ENCODE results near the gene MPHOSPH10. TPM values are rescaled to one million over a fixed set of nuclear protein-coding genes. Genes with fewer than 3 reads are reported as not detected.
"Not testable (repeated sequence)": the region's sequence is repeated elsewhere in the genome, so short reads cannot be mapped to it uniquely, and the experiment has no call there.

MPHOSPH10 gene
- total RNA-seq (10 to 100 TPM; 16.2 to 30.6 (median 23.3) TPM), polyA plus RNA-seq (10 to 100 TPM; 17.9 to 25.1 (median 22.8) TPM)
- long read RNA-seq, donor 1, partial matches to known transcripts, result 0 of 4 reads
- long read RNA-seq, donor 1, other reads (novel, unspliced or antisense), result 0 of 4 reads
- long read RNA-seq, donor 2, partial matches to known transcripts, result 0 of 4 reads
- long read RNA-seq, donor 2, other reads (novel, unspliced or antisense), result 0 of 4 reads
- long read RNA-seq, donor 3, partial matches to known transcripts, result 7 of 12 reads
- long read RNA-seq, donor 3, other reads (novel, unspliced or antisense), result 0 of 12 reads
- long read RNA-seq, donor 4, result 0 reads
- long read RNA-seq, donor 5, partial matches to known transcripts, result 0 of 8 reads
- long read RNA-seq, donor 5, other reads (novel, unspliced or antisense), result 0 of 8 reads
- long read RNA-seq, donor 6, result 0 reads
- long read RNA-seq, donor 7, partial matches to known transcripts, result 0 of 7 reads
- long read RNA-seq, donor 7, other reads (novel, unspliced or antisense), result 0 of 7 reads
- long read RNA-seq, donor 8, partial matches to known transcripts, result 0 of 5 reads
- long read RNA-seq, donor 8, other reads (novel, unspliced or antisense), result 0 of 5 reads
- long read RNA-seq, donor 9, partial matches to known transcripts, result 13 of 17 reads
- long read RNA-seq, donor 9, other reads (novel, unspliced or antisense), result 0 of 17 reads
- long read RNA-seq, donor 10, result 0 reads

GRCh38 chr2:71130152-71130904 is at the start of gene MPHOSPH10, which contains the start of gene MCEE:
Gene MPHOSPH10, plus strand, starts transcription at chr2:71130634. Its CDS starts 32 bp downstream, at chr2:71130666.
Gene MCEE, minus strand, starts transcription at chr2:71130229. Its CDS starts 10 bp downstream, at chr2:71130219.
- H3K36me3 ChIP-seq, result peaks cover 11 to 25% (median 24%) of the 10 kb centered on the region in 4 donors
- TF ChIP-seq POLR2A (IDR thresholded peaks at IDR 0.05) (peak in 1 of 4 donors; percentile 24), EP300 (IDR thresholded peaks at IDR 0.05) (no peak), CTCF (IDR thresholded peaks at IDR 0.05) (no peak), POLR2AphosphoS5 (IDR thresholded peaks at IDR 0.05) (peak; percentile 78 to 85 (median 80))
- H3K4me1 ChIP-seq, result peaks cover 22 to 57% (median 40%) of the 10 kb centered on the region in 4 donors
- DNase-seq, result peak; percentile 91 to 97
- peak within 1 kb of the TSS; percentile 73 to 83 (median 81) for H3K4me3 ChIP-seq
- H3K9me3 ChIP-seq, result no peaks in the 10 kb centered on the region
- H3K27me3 ChIP-seq, result no peaks in the 10 kb centered on the region
- intact Hi-C loops (cut with DNase I; ENCODE audit: low total_unique reads), result no loop called here
- WGBS, 5 donors, result 0 to 1% (median 0%) methylated on average over 55 to 67 of the region's 67 CpGs
- peak within 1 kb of the TSS; percentile 81 to 96 (median 94) for H3K27ac ChIP-seq

- Histone ChIP-seq H3K4me3 (no peak overlapping the region), H3K27me3 (no peaks in the 10 kb centered on the region), H3K27ac (no peak overlapping the region), H3K36me3 (peaks cover 14 to 26% (median 24%) of the 10 kb centered on the region in 4 donors), H3K4me1 (peaks cover 0 to 4% (median 2%) of the 10 kb centered on the region in 4 donors), H3K9me3 (no peaks in the 10 kb centered on the region)
- no peak for DNase-seq
- intact Hi-C loops (cut with DNase I; ENCODE audit: low total_unique reads), result no loop called here
- 69 to 79% (median 75%) methylated on average over 5 of the region's 5 CpGs for WGBS, 5 donors
- TF ChIP-seq EP300 (IDR thresholded peaks at IDR 0.05), result no peak
Observed at GRCh38 chr2:71082402-71083252, 47.8 kb upstream of the MPHOSPH10 start.

- H3K4me1 ChIP-seq; H3K27me3 ChIP-seq; H3K27ac ChIP-seq; intact Hi-C loops (cut with DNase I; ENCODE audit: low total_unique reads); H3K9me3 ChIP-seq; H3K4me3 ChIP-seq; DNase-seq: not testable (repeated sequence)
- H3K36me3 ChIP-seq, result peaks cover 9 to 19% (median 17%) of the 10 kb centered on the region in 4 donors
- WGBS, 5 donors, result no CpG with 5 or more reads among the region's 3 CpGs
Observed at GRCh38 chr2:71083297-71083696, 47.1 kb upstream of the MPHOSPH10 start.

- H3K36me3 ChIP-seq, result peaks cover 4 to 14% (median 12%) of the 10 kb centered on the region in 4 donors
- H3K4me3 ChIP-seq, result peak overlapping the region in 1 of 4 donors; percentile 28
- DNase-seq; H3K27me3 ChIP-seq; H3K9me3 ChIP-seq; H3K4me1 ChIP-seq; intact Hi-C loops (cut with DNase I; ENCODE audit: low total_unique reads): not testable (repeated sequence)
- WGBS, 5 donors, result 60 to 72% (median 71%) methylated on average over 10 to 13 of the region's 13 CpGs
- H3K27ac ChIP-seq, result peak overlapping the region in 1 of 5 donors; percentile 38
Observed at GRCh38 chr2:71083752-71084312, 46.6 kb upstream of the MPHOSPH10 start.

GRCh38 chr2:71085325-71086003 is 45.0 kb upstream of the MPHOSPH10 start:
- H3K4me1 ChIP-seq; intact Hi-C loops (cut with DNase I; ENCODE audit: low total_unique reads); H3K9me3 ChIP-seq; H3K36me3 ChIP-seq; H3K27ac ChIP-seq; H3K27me3 ChIP-seq; H3K4me3 ChIP-seq; DNase-seq: not testable (repeated sequence)
- 49 to 65% (median 60%) methylated on average over 9 of the region's 9 CpGs for WGBS, 5 donors

- H3K36me3 ChIP-seq; H3K4me1 ChIP-seq; H3K27ac ChIP-seq; intact Hi-C loops (cut with DNase I; ENCODE audit: low total_unique reads); H3K27me3 ChIP-seq; DNase-seq; H3K9me3 ChIP-seq; H3K4me3 ChIP-seq: not testable (repeated sequence)
- 60 to 76% (median 75%) methylated on average over 14 of the region's 14 CpGs for WGBS, 5 donors
Observed at GRCh38 chr2:71089475-71089874, 41.0 kb upstream of the MPHOSPH10 start.

- H3K27me3 ChIP-seq; H3K27ac ChIP-seq; DNase-seq; H3K9me3 ChIP-seq; H3K4me1 ChIP-seq; H3K4me3 ChIP-seq; H3K36me3 ChIP-seq; intact Hi-C loops (cut with DNase I; ENCODE audit: low total_unique reads): not testable (repeated sequence)
- WGBS, 5 donors, result 61 to 70% (median 63%) methylated on average over 9 of the region's 9 CpGs
Observed at GRCh38 chr2:71091808-71092207, 38.6 kb upstream of the MPHOSPH10 start.

- DNase-seq; intact Hi-C loops (cut with DNase I; ENCODE audit: low total_unique reads); H3K27ac ChIP-seq; H3K4me3 ChIP-seq; H3K4me1 ChIP-seq; H3K9me3 ChIP-seq; H3K36me3 ChIP-seq; H3K27me3 ChIP-seq: not testable (repeated sequence)
- WGBS, 5 donors, result 84 to 99% (median 95%) methylated on average over 10 to 33 of the region's 33 CpGs
Observed at GRCh38 chr2:71092491-71093260, 37.8 kb upstream of the MPHOSPH10 start.
